ENCODE measurements around the gene SHANK1. TPM values are rescaled to one million over a fixed set of nuclear protein-coding genes. Genes with fewer than 3 reads are reported as not detected.

Gene SHANK1
- total RNA-seq, 2 experiments from 2014 or later = not detected

- POLR2A ChIA-PET = no interaction called here
- Mint-ChIP-seq H3K36me3 (no peaks in the 10 kb centered on the region), H3K4me1 (peaks cover 3% of the 10 kb centered on the region), H3K27ac (no peak overlapping the region), H3K4me3 (no peak overlapping the region), H3K9me3 (no peaks in the 10 kb centered on the region), H3K27me3 (peaks cover 11% of the 10 kb centered on the region)
- ATAC-seq (ENCODE audit: low read depth) (no peak), DNase-seq (no peak)
Measured at GRCh38 chr19:50647879-50648615, 71.6 kb downstream of the SHANK1 start.

GRCh38 chr19:50646074-50646807, 73.4 kb downstream of the SHANK1 start:
- Mint-ChIP-seq H3K36me3 (no peaks in the 10 kb centered on the region), H3K9me3 (no peaks in the 10 kb centered on the region), H3K4me3 (no peak overlapping the region), H3K4me1 (peaks cover 3% of the 10 kb centered on the region), H3K27ac (no peak overlapping the region), H3K27me3 (peaks cover 5% of the 10 kb centered on the region)
- DNase-seq (no peak), ATAC-seq (ENCODE audit: low read depth) (no peak)
- POLR2A ChIA-PET = no interaction called here

GRCh38 chr19:50645107-50645506, 74.5 kb downstream of the SHANK1 start:
- DNase-seq (no peak), ATAC-seq (ENCODE audit: low read depth) (no peak)
- Mint-ChIP-seq H3K4me1 (peaks cover 3% of the 10 kb centered on the region), H3K27ac (no peak overlapping the region), H3K36me3 (no peaks in the 10 kb centered on the region), H3K9me3 (no peaks in the 10 kb centered on the region), H3K27me3 (peaks cover 10% of the 10 kb centered on the region), H3K4me3 (no peak overlapping the region)
- POLR2A ChIA-PET = no interaction called here

- no peaks in the 10 kb centered on the region for H3K36me3 Mint-ChIP-seq
- no peak overlapping the region for H3K27ac Mint-ChIP-seq
- H3K27me3 Mint-ChIP-seq = peaks cover 14% of the 10 kb centered on the region
- no peaks in the 10 kb centered on the region for H3K4me1 Mint-ChIP-seq
- no peak overlapping the region for H3K4me3 Mint-ChIP-seq
- ATAC-seq (ENCODE audit: low read depth) (no peak), DNase-seq (no peak)
- POLR2A ChIA-PET = no interaction called here
- no peaks in the 10 kb centered on the region for H3K9me3 Mint-ChIP-seq
Measured at GRCh38 chr19:50644315-50644915, 75.2 kb downstream of the SHANK1 start.

GRCh38 chr19:50640368-50640767, 79.2 kb downstream of the SHANK1 start:
- no peak for ATAC-seq (ENCODE audit: low read depth)
- peaks cover 1% of the 10 kb centered on the region for H3K9me3 Mint-ChIP-seq
- POLR2A ChIA-PET = interaction anchor here (0.6 kb wide), 1 partner anchor 16 kb away, joined by 3 read pairs; no protein-coding TSS in a partner anchor
- DNase-seq = no peak
- H3K27ac Mint-ChIP-seq = no peak overlapping the region
- no peaks in the 10 kb centered on the region for H3K36me3 Mint-ChIP-seq
- peaks cover 28% of the 10 kb centered on the region for H3K27me3 Mint-ChIP-seq
- H3K4me3 Mint-ChIP-seq = no peak overlapping the region
- H3K4me1 Mint-ChIP-seq = peaks cover 5% of the 10 kb centered on the region

GRCh38 chr19:50639121-50640112, 80.2 kb downstream of the SHANK1 start, which contains the start of gene SYT3:
TSS of gene SYT3 (minus strand) at chr19:50639881. CDS start at chr19:50637411, 2,470 bp downstream.
- peaks cover 5% of the 10 kb centered on the region for H3K4me1 Mint-ChIP-seq
- peak within 1 kb of the TSS; percentile 83 for H3K4me3 Mint-ChIP-seq
- H3K36me3 Mint-ChIP-seq = no peaks in the 10 kb centered on the region
- ATAC-seq (ENCODE audit: low read depth) (peak; percentile 72), DNase-seq (peak; percentile 52)
- no peak within 1 kb of the TSS for H3K27ac Mint-ChIP-seq
- H3K27me3 Mint-ChIP-seq = peaks cover 28% of the 10 kb centered on the region
- POLR2A ChIA-PET = no interaction called here
- peaks cover 4% of the 10 kb centered on the region for H3K9me3 Mint-ChIP-seq

- DNase-seq (no peak), ATAC-seq (ENCODE audit: low read depth) (no peak)
- peaks cover 9% of the 10 kb centered on the region for H3K9me3 Mint-ChIP-seq
- H3K36me3 Mint-ChIP-seq = no peaks in the 10 kb centered on the region
- H3K4me1 Mint-ChIP-seq = peaks cover 5% of the 10 kb centered on the region
- H3K27me3 Mint-ChIP-seq = peaks cover 28% of the 10 kb centered on the region
- no peak overlapping the region for H3K27ac Mint-ChIP-seq
- POLR2A ChIA-PET = no interaction called here
- H3K4me3 Mint-ChIP-seq = peak overlapping the region; percentile 23
Measured at GRCh38 chr19:50638600-50638999, 81.0 kb downstream of the SHANK1 start.

- peaks cover 1% of the 10 kb centered on the region for H3K36me3 Mint-ChIP-seq
- H3K27me3 Mint-ChIP-seq = peaks cover 28% of the 10 kb centered on the region
- ATAC-seq (ENCODE audit: low read depth) = no peak
- peaks cover 14% of the 10 kb centered on the region for H3K9me3 Mint-ChIP-seq
- H3K4me1 Mint-ChIP-seq = peaks cover 5% of the 10 kb centered on the region
- no peak overlapping the region for H3K4me3 Mint-ChIP-seq
- POLR2A ChIA-PET = no interaction called here
- DNase-seq = no peak
- no peak overlapping the region for H3K27ac Mint-ChIP-seq
Measured at GRCh38 chr19:50636317-50637085, 83.1 kb downstream of the SHANK1 start.

- Mint-ChIP-seq H3K9me3 (peaks cover 14% of the 10 kb centered on the region), H3K27me3 (peaks cover 16% of the 10 kb centered on the region), H3K4me3 (no peak overlapping the region), H3K4me1 (peaks cover 3% of the 10 kb centered on the region), H3K27ac (no peak overlapping the region), H3K36me3 (peaks cover 1% of the 10 kb centered on the region)
- POLR2A ChIA-PET = no interaction called here
- no peak for DNase-seq
- no peak for ATAC-seq (ENCODE audit: low read depth)
Measured at GRCh38 chr19:50633973-50634372, 85.6 kb downstream of the SHANK1 start.

- H3K27me3 Mint-ChIP-seq = peaks cover 10% of the 10 kb centered on the region
- no peak for DNase-seq
- POLR2A ChIA-PET = no interaction called here
- no peak for ATAC-seq (ENCODE audit: low read depth)
- no peak overlapping the region for H3K27ac Mint-ChIP-seq
- peaks cover 14% of the 10 kb centered on the region for H3K9me3 Mint-ChIP-seq
- no peaks in the 10 kb centered on the region for H3K4me1 Mint-ChIP-seq
- H3K4me3 Mint-ChIP-seq = no peak overlapping the region
- H3K36me3 Mint-ChIP-seq = peaks cover 1% of the 10 kb centered on the region
Measured at GRCh38 chr19:50633359-50633758, 86.2 kb downstream of the SHANK1 start.

GRCh38 chr19:50632151-50632835, 87.3 kb downstream of the SHANK1 start:
- DNase-seq (no peak), ATAC-seq (ENCODE audit: low read depth) (no peak)
- POLR2A ChIA-PET = no interaction called here
- Mint-ChIP-seq H3K36me3 (peaks cover 1% of the 10 kb centered on the region), H3K4me1 (no peaks in the 10 kb centered on the region), H3K27me3 (no peaks in the 10 kb centered on the region), H3K9me3 (peaks cover 14% of the 10 kb centered on the region), H3K4me3 (no peak overlapping the region), H3K27ac (no peak overlapping the region)

- ATAC-seq (ENCODE audit: low read depth) = no peak
- no peak overlapping the region for H3K27ac Mint-ChIP-seq
- no peaks in the 10 kb centered on the region for H3K4me1 Mint-ChIP-seq
- DNase-seq = no peak
- peaks cover 9% of the 10 kb centered on the region for H3K9me3 Mint-ChIP-seq
- H3K4me3 Mint-ChIP-seq = no peak overlapping the region
- POLR2A ChIA-PET = no interaction called here
- H3K27me3 Mint-ChIP-seq = no peaks in the 10 kb centered on the region
- peaks cover 1% of the 10 kb centered on the region for H3K36me3 Mint-ChIP-seq
Measured at GRCh38 chr19:50629801-50630200, 89.8 kb downstream of the SHANK1 start.

Measured in activated naive CD8-positive, alpha-beta T cell treated with anti-CD3 and anti-CD28 coated beads, Interleukin-2, amount 10 ng/mL, durations not matched to agents 7 days and 5 days (primary cell).